Parathyroid adenoma (tissue), 2 donors: ENCODE data around the gene LEF1.
A peak's percentile ranks its signal among the peaks of the same experiment; 100 is the strongest.
"Not testable (repeated sequence)": the region's sequence is repeated elsewhere in the genome, so short reads cannot be mapped to it uniquely, and the experiment has no call there.

Experiments used
- H2AFZ ChIP-seq: fragments of 300-600 bp; sonication (generic); one replicate; pipeline ENCODE4 v1.7.0; 2017; ENCODE audit warnings: antibody characterized with exemption, mild to moderate bottlenecking
- H3K27ac ChIP-seq: fragments of 300-600 bp; sonication (generic); one replicate; pipeline ENCODE4 v1.7.0; 2017
- H3K27me3 ChIP-seq: fragments of 300-600 bp; sonication (generic); one replicate; pipeline ENCODE4 v1.7.0; 2017; ENCODE audit warnings: low read length; ENCODE audit not compliant: control insufficient read depth, insufficient read depth
- H3K36me3 ChIP-seq: fragments of 300-600 bp; sonication (generic); one replicate; pipeline ENCODE4 v1.7.0; 2017; ENCODE audit warnings: low read length; ENCODE audit not compliant: control insufficient read depth, insufficient read depth
- H3K4me1 ChIP-seq: fragments of 300-600 bp; sonication (generic); one replicate; pipeline ENCODE4 v1.7.0; 2017; ENCODE audit warnings: control low read depth
- H3K4me2 ChIP-seq: fragments of 300-600 bp; sonication (generic); one replicate; pipeline ENCODE4 v1.7.0; 2017; ENCODE audit warnings: low read length
- H3K4me3 ChIP-seq: fragments of 300-600 bp; sonication (generic); one replicate; pipeline ENCODE4 v1.7.0; 2017; ENCODE audit warnings: low read depth, low read length
- H3K79me2 ChIP-seq: fragments of 300-600 bp; sonication (generic); one replicate; pipeline ENCODE4 v1.7.0; 2017; ENCODE audit warnings: control low read depth
- H3K9ac ChIP-seq: fragments of 300-600 bp; sonication (generic); one replicate; pipeline ENCODE4 v1.7.0; 2017; ENCODE audit warnings: mild to moderate bottlenecking
- H3K9me3 ChIP-seq: fragments of 300-600 bp; sonication (generic); one replicate; pipeline ENCODE4 v1.7.0; 2017; ENCODE audit warnings: low read length; ENCODE audit not compliant: control insufficient read depth
- TF ChIP-seq, protein P1 (sequence below): fragments of 300-600 bp; sonication (generic); IDR thresholded peaks from one replicate; pipeline ENCODE4 v1.7.0; 2017; ENCODE audit warnings: antibody characterized with exemption, mild to moderate bottlenecking
- donor health status: primary hyperparathyroidism.

Gene LEF1

DNA sequence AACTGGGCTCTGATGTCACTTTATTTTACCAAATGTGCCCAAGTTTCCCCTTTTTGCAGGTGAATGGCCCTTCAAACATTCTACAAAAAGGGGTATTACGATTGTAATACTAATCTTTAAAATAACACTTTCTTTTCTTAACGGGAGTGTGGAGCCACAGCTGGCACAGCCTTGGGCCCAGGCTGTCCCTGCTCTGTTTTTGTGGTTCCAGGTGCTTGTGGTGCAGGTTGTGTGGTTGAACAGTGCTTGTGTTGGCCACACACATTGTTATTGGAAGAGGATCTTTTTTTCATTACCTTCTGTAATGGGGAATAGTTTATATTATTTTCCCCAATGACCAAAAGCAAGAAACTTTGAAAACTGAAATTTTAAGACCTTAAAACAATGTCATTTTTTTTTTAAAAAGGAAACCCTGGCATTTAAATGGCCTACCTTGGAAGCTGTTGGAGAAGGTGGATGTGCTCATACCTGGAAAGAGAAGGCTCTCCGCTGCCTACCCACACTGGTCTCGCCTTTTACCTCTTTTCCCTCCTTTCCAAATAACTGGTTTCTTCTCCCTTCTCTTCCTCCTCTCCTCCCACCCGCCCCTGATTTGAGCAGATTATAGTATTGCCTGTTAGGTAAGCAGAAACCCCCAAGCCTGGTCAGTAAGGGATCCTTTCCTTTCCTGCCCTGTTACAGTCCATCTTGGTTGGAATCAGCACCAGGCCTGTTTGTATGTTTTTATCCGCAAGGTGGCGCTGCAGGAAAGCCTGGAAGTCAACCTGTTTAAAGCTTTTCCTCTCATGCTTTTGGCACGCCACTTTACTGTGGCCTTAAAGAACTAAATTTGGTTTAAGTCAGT lies 150.5 kb downstream of the LEF1 start:
- H3K9ac ChIP-seq = no peak overlapping the region
- TF ChIP-seq, protein P1, sequence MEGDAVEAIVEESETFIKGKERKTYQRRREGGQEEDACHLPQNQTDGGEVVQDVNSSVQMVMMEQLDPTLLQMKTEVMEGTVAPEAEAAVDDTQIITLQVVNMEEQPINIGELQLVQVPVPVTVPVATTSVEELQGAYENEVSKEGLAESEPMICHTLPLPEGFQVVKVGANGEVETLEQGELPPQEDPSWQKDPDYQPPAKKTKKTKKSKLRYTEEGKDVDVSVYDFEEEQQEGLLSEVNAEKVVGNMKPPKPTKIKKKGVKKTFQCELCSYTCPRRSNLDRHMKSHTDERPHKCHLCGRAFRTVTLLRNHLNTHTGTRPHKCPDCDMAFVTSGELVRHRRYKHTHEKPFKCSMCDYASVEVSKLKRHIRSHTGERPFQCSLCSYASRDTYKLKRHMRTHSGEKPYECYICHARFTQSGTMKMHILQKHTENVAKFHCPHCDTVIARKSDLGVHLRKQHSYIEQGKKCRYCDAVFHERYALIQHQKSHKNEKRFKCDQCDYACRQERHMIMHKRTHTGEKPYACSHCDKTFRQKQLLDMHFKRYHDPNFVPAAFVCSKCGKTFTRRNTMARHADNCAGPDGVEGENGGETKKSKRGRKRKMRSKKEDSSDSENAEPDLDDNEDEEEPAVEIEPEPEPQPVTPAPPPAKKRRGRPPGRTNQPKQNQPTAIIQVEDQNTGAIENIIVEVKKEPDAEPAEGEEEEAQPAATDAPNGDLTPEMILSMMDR = peak; percentile 80
- no peaks in the 10 kb centered on the region for H3K27me3 ChIP-seq
- no peaks in the 10 kb centered on the region for H3K36me3 ChIP-seq
- H3K79me2 ChIP-seq = no peaks in the 10 kb centered on the region
- no peak overlapping the region for H3K27ac ChIP-seq
- H2AFZ ChIP-seq = no peak overlapping the region
- H3K4me2 ChIP-seq = no peak overlapping the region
- no peaks in the 10 kb centered on the region for H3K9me3 ChIP-seq
- H3K4me3 ChIP-seq = no peak overlapping the region
- no peaks in the 10 kb centered on the region for H3K4me1 ChIP-seq

DNA sequence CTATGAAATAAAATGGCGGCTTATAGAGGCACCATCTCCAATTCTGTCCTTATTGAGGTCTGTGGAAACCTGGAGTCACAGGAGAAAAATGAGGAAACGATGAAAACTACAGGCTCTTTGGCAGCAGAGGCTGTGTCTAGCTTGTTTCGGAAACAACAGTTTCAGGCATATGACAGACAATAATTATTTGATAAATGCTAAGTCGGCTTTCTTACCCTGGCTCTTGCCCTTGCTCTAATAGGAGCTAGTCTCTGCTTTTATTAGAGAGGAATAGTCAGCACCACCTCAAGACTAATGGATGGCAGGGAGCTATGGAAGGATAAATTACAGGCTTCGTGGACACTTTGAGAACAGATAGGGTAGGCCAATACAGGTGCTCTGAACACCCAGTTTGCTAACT lies 154.8 kb downstream of the LEF1 start:
- Histone ChIP-seq H3K4me1 (no peaks in the 10 kb centered on the region), H3K79me2 (no peaks in the 10 kb centered on the region), H3K27ac (no peak overlapping the region), H3K4me3 (no peak overlapping the region), H3K27me3 (no peaks in the 10 kb centered on the region), H3K36me3 (no peaks in the 10 kb centered on the region), H3K9ac (no peak overlapping the region), H2AFZ (no peak overlapping the region), H3K9me3 (no peaks in the 10 kb centered on the region), H3K4me2 (no peak overlapping the region)
- TF ChIP-seq, protein P1 = no peak

DNA sequence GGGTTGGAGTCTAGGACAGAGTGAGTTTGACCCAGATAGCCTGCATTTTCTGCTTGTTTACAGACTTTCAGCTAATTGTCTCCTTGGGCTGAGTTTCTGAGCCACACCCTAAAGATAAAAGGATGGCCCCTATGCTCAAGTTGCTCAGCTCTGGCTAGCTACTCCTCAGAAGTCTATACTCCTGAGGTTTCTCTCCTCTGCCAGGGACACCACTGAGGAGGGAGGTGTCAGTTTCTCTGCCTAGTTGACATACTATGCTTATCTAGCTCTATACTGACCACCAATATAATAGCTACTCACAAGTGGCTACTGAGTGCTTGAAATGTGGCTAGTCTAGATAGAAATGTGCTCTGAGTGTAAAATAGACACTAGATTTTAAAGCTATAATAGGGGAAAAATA lies 155.4 kb downstream of the LEF1 start:
- Histone ChIP-seq H3K9ac (no peak overlapping the region), H3K79me2 (no peaks in the 10 kb centered on the region), H3K9me3 (no peaks in the 10 kb centered on the region), H2AFZ (no peak overlapping the region), H3K27me3 (no peaks in the 10 kb centered on the region), H3K36me3 (no peaks in the 10 kb centered on the region), H3K27ac (no peak overlapping the region), H3K4me1 (no peaks in the 10 kb centered on the region), H3K4me2 (no peak overlapping the region), H3K4me3 (no peak overlapping the region)
- TF ChIP-seq, protein P1 = no peak

DNA sequence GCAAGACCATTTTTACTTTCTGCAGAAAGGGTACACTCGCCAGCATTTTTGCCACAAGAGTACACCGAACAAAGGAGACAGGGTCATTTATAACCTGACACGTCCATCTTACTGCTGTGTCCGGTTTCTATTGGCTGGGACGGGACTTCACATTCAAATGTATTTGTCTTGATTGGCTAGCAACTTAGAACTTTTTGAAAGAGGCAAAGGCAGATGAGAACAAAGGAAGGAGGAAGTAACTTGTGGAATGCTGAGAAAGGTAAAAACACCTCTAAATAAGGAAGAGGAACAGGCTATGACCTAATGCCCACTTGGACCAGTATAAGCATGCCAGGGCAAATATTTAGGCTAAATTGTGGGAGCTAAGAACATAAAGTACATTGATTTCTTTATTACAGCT lies 156.3 kb downstream of the LEF1 start:
- not testable (repeated sequence) for H3K4me3 ChIP-seq, H3K9ac ChIP-seq, H3K27ac ChIP-seq, H3K79me2 ChIP-seq, H3K36me3 ChIP-seq, H2AFZ ChIP-seq, H3K9me3 ChIP-seq, H3K27me3 ChIP-seq, H3K4me2 ChIP-seq, H3K4me1 ChIP-seq

DNA sequence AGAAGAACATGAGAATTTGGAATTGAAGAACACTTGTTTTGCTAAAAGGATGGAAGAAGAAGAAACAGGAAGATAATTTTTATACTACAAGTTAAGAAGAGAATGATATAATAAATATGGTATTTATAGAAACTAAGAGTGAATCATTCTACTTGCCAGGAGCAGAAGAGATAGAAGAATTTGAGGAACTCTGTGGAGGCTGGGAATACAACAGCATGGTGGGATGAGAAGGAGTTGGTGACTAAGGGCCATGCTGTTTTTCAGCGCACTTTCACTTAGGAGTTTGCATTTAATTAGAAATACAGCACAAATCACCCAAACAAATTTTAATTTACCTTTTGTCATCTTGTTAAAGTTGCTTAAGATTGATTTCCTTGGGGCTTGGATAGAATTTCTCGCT lies 158.6 kb downstream of the LEF1 start:
- Histone ChIP-seq H3K4me3 (no peak overlapping the region), H2AFZ (no peak overlapping the region), H3K27me3 (no peaks in the 10 kb centered on the region), H3K36me3 (no peaks in the 10 kb centered on the region), H3K9me3 (no peaks in the 10 kb centered on the region), H3K79me2 (no peaks in the 10 kb centered on the region), H3K4me2 (no peak overlapping the region), H3K27ac (no peak overlapping the region), H3K9ac (no peak overlapping the region), H3K4me1 (no peaks in the 10 kb centered on the region)
- TF ChIP-seq, protein P1 = no peak
